Mammary epithelial cell (primary cell): ENCODE measurements around the gene SCN8A.

Experiments used
- EZH2 ChIP-seq: IDR thresholded peaks from 2 replicates; pipeline ENCODE4 v1.6.1; 2012; ENCODE audit warnings: low read length, inconsistent platforms, borderline replicate concordance
- TF ChIP-seq, protein P1 (sequence below), 2 donors: IDR thresholded peaks in 1 of 2; conservative IDR thresholded peaks in 1 of 2; 2 replicates each; pipeline ENCODE4 v1.5.1; 2011 to 2012; ENCODE audit warnings: inconsistent platforms in 2 of 2, low read length in 2 of 2, mild to moderate bottlenecking in 2 of 2, control low read depth in 1 of 2, low read depth in 1 of 2; ENCODE audit not compliant: insufficient read depth in 1 of 2; ENCODE audit errors: extremely low read depth in 1 of 2

DNA sequence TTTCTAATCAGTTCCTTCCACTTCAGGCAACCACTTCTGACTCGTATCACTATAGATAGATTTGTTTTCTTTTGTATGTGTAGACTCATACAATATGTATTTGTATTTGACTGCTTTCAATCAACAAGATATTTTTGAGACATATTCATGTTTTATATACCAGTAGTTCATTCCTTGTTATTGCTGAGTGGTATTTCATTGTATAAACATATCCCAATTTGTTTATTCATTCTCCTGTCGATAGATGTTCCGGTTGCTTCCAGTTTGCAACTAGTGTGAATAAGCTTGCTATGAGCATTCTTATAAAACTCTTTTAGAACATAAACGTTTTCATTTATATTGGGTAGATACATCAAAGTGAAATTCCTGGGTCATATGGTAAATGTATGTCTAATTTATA, 138.3 kb downstream of the SCN8A start:
- TF ChIP-seq, protein P1, sequence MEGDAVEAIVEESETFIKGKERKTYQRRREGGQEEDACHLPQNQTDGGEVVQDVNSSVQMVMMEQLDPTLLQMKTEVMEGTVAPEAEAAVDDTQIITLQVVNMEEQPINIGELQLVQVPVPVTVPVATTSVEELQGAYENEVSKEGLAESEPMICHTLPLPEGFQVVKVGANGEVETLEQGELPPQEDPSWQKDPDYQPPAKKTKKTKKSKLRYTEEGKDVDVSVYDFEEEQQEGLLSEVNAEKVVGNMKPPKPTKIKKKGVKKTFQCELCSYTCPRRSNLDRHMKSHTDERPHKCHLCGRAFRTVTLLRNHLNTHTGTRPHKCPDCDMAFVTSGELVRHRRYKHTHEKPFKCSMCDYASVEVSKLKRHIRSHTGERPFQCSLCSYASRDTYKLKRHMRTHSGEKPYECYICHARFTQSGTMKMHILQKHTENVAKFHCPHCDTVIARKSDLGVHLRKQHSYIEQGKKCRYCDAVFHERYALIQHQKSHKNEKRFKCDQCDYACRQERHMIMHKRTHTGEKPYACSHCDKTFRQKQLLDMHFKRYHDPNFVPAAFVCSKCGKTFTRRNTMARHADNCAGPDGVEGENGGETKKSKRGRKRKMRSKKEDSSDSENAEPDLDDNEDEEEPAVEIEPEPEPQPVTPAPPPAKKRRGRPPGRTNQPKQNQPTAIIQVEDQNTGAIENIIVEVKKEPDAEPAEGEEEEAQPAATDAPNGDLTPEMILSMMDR (conservative IDR thresholded peaks at IDR 0.05 in 1 of 2, IDR thresholded peaks at IDR 0.05 in 1 of 2; ENCODE audit: extremely low read depth in 1 of 2, insufficient read depth in 1 of 2, low read depth in 1 of 2, low read length in 2 of 2) = no peak
- no peak for TF ChIP-seq EZH2
